Cardiac fibroblast (primary cell): Measurements from ENCODE around the gene NAV3.

Experiments used
- DNase-seq, 2 donors: peaks; one replicate each; pipeline versions ENCODE4 v3.0.0 to v3.0.0-alpha.2; 2010; ENCODE audit warnings: low read depth in 2 of 2
- H3K4me3 ChIP-seq, 2 donors: replicated peaks in 1 of 2; 1 replicate in 1 of 2; 2 replicates in 1 of 2; pipeline ENCODE4 v1.5.1; 2011; ENCODE audit warnings: low read depth in 2 of 2, low read length in 2 of 2, mild to moderate bottlenecking in 2 of 2, moderate library complexity in 1 of 2
- TF ChIP-seq, protein P1 (sequence below): IDR thresholded peaks from one replicate; pipeline ENCODE4 v1.5.1; 2011; ENCODE audit warnings: low read depth, mild to moderate bottlenecking, low read length, inconsistent platforms

NAV3 gene

DNA sequence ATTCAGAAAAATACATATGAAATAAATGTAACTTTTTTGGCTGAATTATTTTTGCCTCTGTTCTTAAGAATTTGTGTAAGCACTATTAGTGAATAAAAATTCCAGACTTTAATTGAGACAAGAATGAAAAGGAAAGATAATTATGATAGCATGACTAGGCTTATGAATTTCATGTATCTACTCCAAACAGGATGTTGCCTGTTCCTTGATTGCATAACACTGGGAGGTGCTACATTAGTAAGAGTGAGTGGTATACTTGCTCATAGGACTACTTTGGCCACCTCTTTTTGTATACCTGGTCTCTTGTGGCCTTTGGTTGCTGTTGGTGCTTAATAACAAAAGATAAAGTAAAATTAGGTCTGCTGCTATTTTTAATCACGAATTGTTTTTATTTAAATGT, 112.8 kb downstream of the NAV3 start:
- TF ChIP-seq, protein P1, sequence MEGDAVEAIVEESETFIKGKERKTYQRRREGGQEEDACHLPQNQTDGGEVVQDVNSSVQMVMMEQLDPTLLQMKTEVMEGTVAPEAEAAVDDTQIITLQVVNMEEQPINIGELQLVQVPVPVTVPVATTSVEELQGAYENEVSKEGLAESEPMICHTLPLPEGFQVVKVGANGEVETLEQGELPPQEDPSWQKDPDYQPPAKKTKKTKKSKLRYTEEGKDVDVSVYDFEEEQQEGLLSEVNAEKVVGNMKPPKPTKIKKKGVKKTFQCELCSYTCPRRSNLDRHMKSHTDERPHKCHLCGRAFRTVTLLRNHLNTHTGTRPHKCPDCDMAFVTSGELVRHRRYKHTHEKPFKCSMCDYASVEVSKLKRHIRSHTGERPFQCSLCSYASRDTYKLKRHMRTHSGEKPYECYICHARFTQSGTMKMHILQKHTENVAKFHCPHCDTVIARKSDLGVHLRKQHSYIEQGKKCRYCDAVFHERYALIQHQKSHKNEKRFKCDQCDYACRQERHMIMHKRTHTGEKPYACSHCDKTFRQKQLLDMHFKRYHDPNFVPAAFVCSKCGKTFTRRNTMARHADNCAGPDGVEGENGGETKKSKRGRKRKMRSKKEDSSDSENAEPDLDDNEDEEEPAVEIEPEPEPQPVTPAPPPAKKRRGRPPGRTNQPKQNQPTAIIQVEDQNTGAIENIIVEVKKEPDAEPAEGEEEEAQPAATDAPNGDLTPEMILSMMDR: no peak
- H3K4me3 ChIP-seq: no peak overlapping the region
- DNase-seq: peak; percentile 82 to 94

DNA sequence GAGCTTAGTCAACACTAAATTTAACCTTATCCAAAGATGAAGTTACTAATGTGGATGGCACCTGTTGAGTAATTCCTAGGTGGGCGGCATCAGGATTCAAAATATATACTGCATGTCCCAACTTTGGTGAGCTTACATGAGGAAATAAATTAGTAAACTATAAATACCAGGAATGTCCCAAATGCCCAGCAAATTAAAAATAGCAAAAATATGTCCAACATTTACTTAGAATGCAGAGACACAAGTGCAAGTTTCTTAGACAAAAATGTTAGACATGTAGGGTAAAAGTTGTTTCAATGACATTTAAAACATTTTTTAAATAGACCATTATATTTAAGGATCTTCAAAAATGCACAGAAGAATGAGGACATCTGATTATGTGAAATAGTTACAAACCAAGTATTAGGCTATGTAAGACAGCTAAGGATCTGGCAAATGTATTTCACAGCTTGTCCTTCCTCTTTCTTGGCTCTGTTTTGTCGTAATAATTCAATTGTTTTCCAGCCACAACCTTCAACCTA, 115.9 kb downstream of the NAV3 start:
- no peak overlapping the region for H3K4me3 ChIP-seq

DNA sequence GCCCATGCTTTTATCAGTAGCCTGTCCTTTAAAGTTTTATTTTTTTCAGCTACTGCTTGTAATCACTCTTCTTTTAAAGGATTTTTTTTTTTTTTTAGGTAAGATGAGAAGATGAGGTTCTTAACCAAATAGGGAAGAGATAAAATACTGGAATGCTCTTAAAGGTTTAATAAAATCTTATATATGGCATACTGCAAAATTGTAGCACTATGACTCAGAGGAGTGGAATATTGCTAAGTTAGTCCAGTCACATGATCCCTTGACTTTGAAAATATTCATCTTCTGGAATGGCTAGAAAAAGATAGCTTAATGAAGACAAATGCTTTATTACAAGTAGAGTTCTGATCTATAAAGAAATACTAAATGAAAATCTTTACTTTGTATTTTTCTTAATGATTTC, 116.6 kb downstream of the NAV3 start:
- TF ChIP-seq, protein P1: no peak
- DNase-seq: peak; percentile 71 to 73
- no peak overlapping the region for H3K4me3 ChIP-seq

More for the DNA sequence above, 115.9 kb downstream of the NAV3 start:
- peak; percentile 37 to 62 for DNase-seq
- TF ChIP-seq, protein P1: no peak

DNA sequence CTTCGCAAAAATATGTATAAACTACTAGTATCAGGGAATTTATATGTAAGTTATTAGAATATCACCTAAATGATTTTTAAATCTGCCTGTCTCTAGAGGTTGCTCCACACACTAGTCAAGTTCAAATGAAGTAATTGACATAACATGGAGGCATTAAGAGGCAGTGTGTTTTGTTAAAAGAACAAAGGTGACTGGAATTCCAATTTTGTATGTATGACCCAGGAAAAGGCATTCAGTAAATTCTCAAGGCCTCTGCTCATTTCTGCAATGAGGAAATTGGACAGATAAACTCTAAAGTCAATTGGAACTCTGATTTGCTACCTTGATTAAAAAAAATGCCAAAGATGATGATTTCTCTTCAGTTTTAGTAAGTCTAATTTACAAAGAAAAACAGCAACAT, 117.1 kb downstream of the NAV3 start:
- TF ChIP-seq, protein P1: no peak
- peak in 1 of 2 donors; percentile 14 for DNase-seq
- H3K4me3 ChIP-seq: no peak overlapping the region

DNA sequence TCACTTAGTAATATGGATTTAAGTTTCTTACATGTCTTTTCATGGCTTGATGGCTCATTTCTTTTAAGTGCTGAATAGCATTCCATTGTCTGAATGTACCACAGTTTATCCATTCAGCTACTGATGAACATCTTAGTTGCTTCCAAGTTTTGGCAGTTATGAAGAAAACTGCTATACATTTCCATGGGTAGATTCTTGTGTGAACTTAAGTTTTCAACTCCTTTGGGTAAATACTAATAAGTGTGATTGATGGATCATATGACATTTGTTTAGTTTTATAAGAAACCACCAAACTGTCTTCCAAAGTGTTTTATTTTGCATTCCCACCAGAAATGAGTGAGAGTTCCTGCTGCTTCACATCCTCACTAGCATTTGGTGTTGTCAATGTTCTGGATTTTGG, 119.2 kb downstream of the NAV3 start:
- no peak overlapping the region for H3K4me3 ChIP-seq
- TF ChIP-seq, protein P1: no peak
- DNase-seq: no peak

DNA sequence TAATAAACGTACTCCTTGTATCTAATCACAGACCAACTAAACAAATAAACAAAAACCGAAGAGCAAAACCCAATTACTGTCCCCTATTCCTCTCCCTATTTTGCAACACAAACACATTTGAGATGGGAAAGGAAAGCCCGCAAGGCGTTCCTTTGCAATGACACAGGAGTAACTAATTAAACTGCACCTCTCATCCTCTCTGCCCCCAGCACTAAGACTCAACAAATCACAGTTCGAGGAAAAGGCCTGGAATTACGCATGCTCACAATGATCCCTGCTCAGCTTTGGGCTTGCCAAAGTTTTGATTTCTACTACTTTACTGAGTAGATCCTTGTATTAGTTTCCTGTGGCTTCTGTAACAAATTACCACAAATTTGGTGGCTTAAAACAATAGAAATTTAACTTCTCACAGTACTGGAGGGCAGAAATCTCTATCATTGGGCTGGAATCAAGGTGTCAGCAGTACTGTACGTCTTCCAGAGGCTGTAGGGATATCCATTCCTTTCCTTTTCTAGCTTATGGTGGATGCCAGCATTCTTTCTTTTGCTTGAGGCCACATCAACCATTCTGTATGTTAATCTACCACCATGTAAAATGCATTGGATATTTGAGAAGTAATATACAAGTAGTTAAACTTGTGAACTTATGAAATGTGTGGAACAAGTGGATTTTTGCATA, 123.0 kb downstream of the NAV3 start:
- H3K4me3 ChIP-seq: no peak overlapping the region
- no peak for DNase-seq
- TF ChIP-seq, protein P1: no peak

DNA sequence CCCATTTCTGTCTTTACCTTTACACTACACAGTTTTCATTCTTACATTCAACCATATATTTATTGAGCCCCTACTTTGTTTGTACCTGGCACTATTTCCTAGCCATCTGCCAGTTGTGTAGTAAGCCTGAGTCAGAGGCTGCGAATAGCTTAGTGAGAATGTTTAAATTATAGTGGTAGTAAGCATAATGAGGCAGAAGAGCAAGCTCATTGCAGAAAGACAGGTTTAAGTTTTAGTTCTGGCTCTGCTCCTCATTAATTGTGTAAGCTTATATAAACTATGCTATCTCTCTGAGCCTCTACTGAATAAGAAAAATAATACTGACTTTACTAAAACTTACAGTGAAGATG, 123.5 kb downstream of the NAV3 start:
- DNase-seq: peak in 1 of 2 donors; percentile 22
- TF ChIP-seq, protein P1: no peak
- no peak overlapping the region for H3K4me3 ChIP-seq
